ENCODE data around the gene FAM98A.

The FAM98A gene

DNA sequence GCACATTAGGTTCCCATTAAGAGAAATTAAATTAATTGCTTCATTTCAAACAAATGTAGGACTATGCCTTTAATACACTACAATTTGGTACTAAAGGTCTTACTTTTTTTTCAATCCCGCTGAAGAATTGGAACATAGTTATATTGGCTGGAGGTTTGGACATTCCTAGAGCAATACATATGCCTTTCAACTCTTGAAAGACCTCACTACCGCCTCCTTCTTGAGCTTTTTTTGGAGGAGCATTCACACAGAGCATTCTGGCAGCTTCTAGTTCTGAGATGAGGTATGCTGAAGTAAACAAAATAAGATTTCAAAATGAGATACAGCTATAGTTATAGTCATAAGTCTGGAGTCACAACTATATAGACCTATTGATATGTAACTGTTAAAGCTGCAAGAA lies 10.9 kb downstream of the FAM98A start:
- Mint-ChIP-seq H3K9me3 (no peaks in the 10 kb centered on the region), H3K27me3 (no peaks in the 10 kb centered on the region), H3K27ac (ENCODE audit: low read depth) (no peak overlapping the region), H3K4me1 (peaks cover 4% of the 10 kb centered on the region), H3K4me3 (no peak overlapping the region), H3K36me3 (ENCODE audit: insufficient read depth) (peaks cover 45% of the 10 kb centered on the region)
- DNase-seq (ENCODE audit: low spot score in 2 of 2) (no peak), ATAC-seq (replicated peaks; ENCODE audit: extremely low read depth, poor library complexity, severe bottlenecking) (no peak)

DNA sequence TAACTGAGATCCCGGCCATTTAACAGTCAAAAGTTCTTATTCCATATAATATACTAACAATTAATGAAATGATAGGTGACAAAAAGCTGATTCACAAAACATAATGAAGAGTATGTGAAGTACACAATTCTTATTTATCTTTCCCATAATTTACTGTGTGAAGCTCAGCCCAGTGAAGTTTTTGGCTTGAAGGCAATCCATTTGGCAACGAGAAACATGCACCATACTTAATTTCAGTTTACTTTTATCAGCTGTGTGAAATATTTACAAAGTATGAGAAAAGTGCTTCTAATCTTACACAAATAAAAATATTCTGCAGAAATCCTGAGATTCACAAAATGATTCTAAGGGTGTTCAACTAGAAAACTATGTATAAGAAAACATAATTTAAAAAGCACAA lies 12.3 kb downstream of the FAM98A start:
- H3K27me3 Mint-ChIP-seq = no peaks in the 10 kb centered on the region
- no peaks in the 10 kb centered on the region for H3K9me3 Mint-ChIP-seq
- no peak for DNase-seq (ENCODE audit: low spot score in 2 of 2)
- no peak overlapping the region for H3K27ac Mint-ChIP-seq (ENCODE audit: low read depth)
- peaks cover 36% of the 10 kb centered on the region for H3K36me3 Mint-ChIP-seq (ENCODE audit: insufficient read depth)
- H3K4me1 Mint-ChIP-seq = peaks cover 4% of the 10 kb centered on the region
- no peak overlapping the region for H3K4me3 Mint-ChIP-seq
- ATAC-seq (replicated peaks; ENCODE audit: extremely low read depth, poor library complexity, severe bottlenecking) = no peak

DNA sequence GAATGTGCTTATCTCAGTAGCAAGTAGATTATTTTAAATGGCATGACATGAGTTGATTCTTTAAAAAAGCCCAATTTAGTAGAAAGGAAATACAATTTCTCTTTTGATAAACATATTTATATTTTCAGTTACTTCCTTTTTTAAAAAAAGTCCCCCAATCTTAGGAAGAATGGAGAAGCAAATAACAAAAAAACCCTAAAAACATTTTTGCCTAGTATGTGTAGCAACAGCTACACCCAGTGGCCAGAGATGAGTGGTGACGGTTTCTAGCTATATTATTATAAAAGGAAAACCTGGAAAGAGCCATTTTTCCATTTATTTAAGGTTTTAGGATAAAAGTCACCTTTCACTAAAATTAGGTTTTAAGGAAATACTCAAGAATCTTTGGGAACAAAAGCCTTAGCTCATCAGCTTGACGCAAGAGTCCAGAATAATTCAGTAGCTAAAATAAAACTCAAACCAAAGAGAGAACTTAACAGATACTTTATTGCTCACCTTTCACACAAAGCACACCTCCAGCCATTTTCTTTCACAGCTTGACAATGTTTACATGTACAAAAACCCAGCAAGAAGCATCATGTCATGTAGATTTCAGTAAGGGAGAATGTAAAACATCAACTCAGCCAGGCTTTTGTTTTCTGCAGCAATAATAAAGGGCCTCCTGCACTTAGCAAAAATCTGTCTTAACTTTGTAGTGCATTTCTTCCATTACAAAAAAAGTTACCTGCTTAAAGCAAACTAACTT lies 15.7 kb downstream of the FAM98A start:
- Mint-ChIP-seq H3K27me3 (no peaks in the 10 kb centered on the region), H3K4me1 (no peaks in the 10 kb centered on the region), H3K9me3 (no peaks in the 10 kb centered on the region), H3K36me3 (ENCODE audit: insufficient read depth) (peaks cover 23% of the 10 kb centered on the region), H3K4me3 (no peak overlapping the region), H3K27ac (ENCODE audit: low read depth) (no peak overlapping the region)
- ATAC-seq (replicated peaks; ENCODE audit: extremely low read depth, poor library complexity, severe bottlenecking) = no peak
- DNase-seq (ENCODE audit: low spot score in 2 of 2) = no peak

DNA sequence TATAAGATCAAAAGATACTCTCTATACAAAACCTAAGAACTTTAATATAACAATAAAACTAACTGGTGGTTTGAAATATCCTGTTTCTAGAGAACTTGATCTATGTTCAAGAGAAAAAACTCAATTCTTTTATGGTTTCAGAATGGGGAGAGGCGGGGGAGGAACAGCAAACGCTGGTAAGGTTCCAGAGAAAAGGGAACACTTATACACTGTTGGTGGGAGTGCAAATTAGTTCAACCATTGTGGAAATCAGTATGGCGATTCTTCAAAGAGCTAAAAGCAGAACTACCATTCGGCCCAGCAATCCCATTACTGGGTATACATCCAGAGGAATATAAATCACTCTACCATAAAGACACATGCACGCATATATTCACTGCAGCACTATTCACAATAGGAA lies 17.2 kb downstream of the FAM98A start:
- Mint-ChIP-seq H3K27me3 (no peaks in the 10 kb centered on the region), H3K4me3 (no peak overlapping the region), H3K9me3 (no peaks in the 10 kb centered on the region), H3K4me1 (no peaks in the 10 kb centered on the region), H3K36me3 (ENCODE audit: insufficient read depth) (peaks cover 18% of the 10 kb centered on the region), H3K27ac (ENCODE audit: low read depth) (no peak overlapping the region)
- DNase-seq (ENCODE audit: low spot score in 2 of 2) (no peak), ATAC-seq (replicated peaks; ENCODE audit: extremely low read depth, poor library complexity, severe bottlenecking) (no peak)

DNA sequence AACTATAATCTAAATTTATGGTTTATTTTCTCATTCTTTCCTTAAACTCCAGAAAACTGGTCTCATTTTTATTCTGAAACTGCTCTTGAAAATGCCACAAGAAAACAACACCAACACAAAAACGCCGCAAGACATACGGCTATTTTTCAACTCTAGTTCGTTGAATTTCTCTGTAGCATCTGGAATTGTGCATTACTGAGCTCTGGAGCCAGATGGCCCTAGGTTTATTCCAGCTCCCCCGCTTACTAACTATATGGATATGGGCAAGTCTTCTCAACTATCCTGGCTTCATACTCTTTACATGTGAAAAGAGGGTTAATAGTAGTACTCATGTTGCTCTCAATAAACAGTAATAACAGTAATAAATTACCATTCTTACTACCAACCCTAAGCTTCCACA lies 19.9 kb downstream of the FAM98A start:
- Mint-ChIP-seq H3K9me3 (no peaks in the 10 kb centered on the region), H3K4me1 (no peaks in the 10 kb centered on the region)
- ATAC-seq (replicated peaks; ENCODE audit: extremely low read depth, poor library complexity, severe bottlenecking) = no peak

DNA sequence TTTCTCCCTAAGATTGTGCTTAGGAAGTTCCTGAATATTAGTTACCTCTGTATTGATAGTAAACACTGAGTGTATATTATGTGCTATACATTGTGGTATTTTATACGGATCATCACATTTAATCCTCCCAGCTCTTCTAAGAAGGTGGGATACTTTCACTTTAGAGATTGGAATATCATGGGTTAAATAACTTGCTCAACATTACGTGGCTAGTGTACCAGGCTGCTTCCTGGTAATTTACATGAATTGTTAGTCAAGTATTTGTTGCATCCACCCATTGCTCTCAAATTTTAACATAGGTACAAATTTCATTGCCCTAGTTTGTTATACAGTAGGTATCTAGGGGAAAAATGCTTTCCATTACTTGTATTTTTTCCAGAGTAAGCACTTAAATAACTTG lies 21.4 kb downstream of the FAM98A start:
- H3K36me3 Mint-ChIP-seq (ENCODE audit: insufficient read depth) = no peaks in the 10 kb centered on the region
- no peak overlapping the region for H3K4me3 Mint-ChIP-seq
- ATAC-seq (replicated peaks; ENCODE audit: extremely low read depth, poor library complexity, severe bottlenecking) (no peak), DNase-seq (ENCODE audit: low spot score in 2 of 2) (no peak)
- no peaks in the 10 kb centered on the region for H3K4me1 Mint-ChIP-seq
- H3K9me3 Mint-ChIP-seq = no peaks in the 10 kb centered on the region
- no peaks in the 10 kb centered on the region for H3K27me3 Mint-ChIP-seq
- H3K27ac Mint-ChIP-seq (ENCODE audit: low read depth) = no peak overlapping the region

More for the DNA sequence above, 19.9 kb downstream of the FAM98A start:
- Mint-ChIP-seq H3K27ac (ENCODE audit: low read depth) (no peak overlapping the region), H3K36me3 (ENCODE audit: insufficient read depth) (peaks cover 2% of the 10 kb centered on the region), H3K27me3 (no peaks in the 10 kb centered on the region), H3K4me3 (no peak overlapping the region)
- no peak for DNase-seq (ENCODE audit: low spot score in 2 of 2)

DNA sequence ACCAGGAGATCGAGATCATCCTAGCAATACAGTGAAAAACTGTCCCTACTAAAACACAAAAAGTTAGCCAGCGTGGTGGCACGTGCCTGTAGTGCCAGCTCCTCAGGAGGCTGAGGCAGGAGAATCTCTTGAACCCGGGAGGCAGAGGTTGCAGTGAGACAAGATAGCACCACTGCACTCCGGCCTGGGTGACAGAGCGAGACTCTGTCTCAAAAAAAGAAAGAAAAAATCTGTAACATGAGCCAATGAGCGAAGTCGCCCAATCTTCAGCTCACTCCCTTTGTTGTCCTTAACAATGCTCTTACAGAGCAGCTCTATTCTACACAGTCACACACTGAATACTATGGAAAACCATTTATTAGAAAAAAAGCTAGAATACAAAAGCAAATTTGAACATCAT lies 22.0 kb downstream of the FAM98A start:
- Mint-ChIP-seq H3K27ac (ENCODE audit: low read depth) (no peak overlapping the region), H3K27me3 (no peaks in the 10 kb centered on the region), H3K9me3 (no peaks in the 10 kb centered on the region), H3K4me3 (no peak overlapping the region), H3K4me1 (no peaks in the 10 kb centered on the region), H3K36me3 (ENCODE audit: insufficient read depth) (no peaks in the 10 kb centered on the region)
- ATAC-seq (replicated peaks; ENCODE audit: extremely low read depth, poor library complexity, severe bottlenecking) = no peak
- DNase-seq (ENCODE audit: low spot score in 2 of 2) = no peak

DNA sequence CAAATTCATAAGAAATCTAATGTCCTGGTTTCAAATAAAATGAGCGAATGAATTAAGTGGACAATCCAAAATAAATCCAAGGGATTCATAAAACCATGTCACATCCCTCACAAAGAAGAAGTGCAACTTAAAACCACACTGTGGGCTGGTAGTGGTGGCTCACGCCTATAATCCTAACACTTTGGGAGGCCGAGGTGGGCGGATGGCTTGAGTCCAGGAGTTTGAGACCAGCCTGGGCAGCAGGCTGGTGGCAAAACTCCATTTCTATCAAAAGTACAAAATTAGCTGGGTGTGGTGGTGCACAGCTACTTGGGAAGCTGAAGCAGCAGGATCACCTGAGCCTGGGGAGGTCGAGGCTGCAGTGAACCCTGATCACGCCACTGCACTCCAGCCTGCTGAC lies 25.4 kb downstream of the FAM98A start:
- no peak for DNase-seq (ENCODE audit: low spot score in 2 of 2)
- Mint-ChIP-seq H3K27ac (ENCODE audit: low read depth) (no peak overlapping the region), H3K27me3 (no peaks in the 10 kb centered on the region), H3K4me3 (no peak overlapping the region), H3K9me3 (no peaks in the 10 kb centered on the region), H3K4me1 (no peaks in the 10 kb centered on the region), H3K36me3 (ENCODE audit: insufficient read depth) (no peaks in the 10 kb centered on the region)
- no peak for ATAC-seq (replicated peaks; ENCODE audit: extremely low read depth, poor library complexity, severe bottlenecking)

DNA sequence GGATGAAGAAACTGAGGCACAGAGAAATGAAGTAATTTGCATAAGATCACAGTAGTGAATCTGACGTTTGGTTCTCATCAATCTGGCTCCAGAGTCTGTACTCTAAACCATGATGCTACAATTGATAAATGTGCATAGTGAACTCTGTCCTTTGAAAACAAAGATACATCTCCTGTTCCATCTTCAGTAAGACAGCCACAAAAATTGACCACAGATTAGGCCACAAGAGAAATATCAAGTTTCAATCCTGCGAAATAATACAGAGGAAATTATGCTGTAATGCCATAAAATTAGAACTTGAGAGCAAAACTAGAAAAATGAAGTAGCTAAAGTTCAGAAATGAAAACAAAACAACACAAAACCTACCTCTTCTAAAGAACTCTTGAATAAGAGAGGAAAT lies 28.4 kb downstream of the FAM98A start:
- Mint-ChIP-seq H3K27me3 (no peaks in the 10 kb centered on the region), H3K36me3 (ENCODE audit: insufficient read depth) (peaks cover 1% of the 10 kb centered on the region), H3K9me3 (no peaks in the 10 kb centered on the region), H3K27ac (ENCODE audit: low read depth) (no peak overlapping the region), H3K4me1 (no peaks in the 10 kb centered on the region), H3K4me3 (no peak overlapping the region)
- ATAC-seq (replicated peaks; ENCODE audit: extremely low read depth, poor library complexity, severe bottlenecking) (no peak), DNase-seq (ENCODE audit: low spot score in 2 of 2) (no peak)

DNA sequence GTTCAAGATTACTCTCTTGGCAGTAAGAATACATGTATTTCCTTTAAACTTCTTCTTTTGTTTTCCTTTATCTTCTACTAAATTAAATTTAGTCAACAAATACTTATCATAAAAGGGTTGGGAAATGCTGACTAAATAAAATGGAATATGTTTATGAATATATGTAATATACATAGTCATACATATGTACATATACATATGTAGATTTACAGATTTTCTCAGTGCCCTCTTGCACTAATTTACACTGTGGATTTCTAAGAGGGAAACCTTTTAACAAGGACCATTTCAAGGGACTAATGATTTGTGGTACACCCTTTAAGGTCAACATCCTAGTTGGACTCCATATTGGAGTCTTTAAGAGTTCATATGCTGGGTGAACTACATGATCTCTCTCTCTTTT lies 37.2 kb downstream of the FAM98A start:
- no peaks in the 10 kb centered on the region for H3K27me3 Mint-ChIP-seq
- no peak for DNase-seq (ENCODE audit: low spot score in 2 of 2)
- no peak for ATAC-seq (replicated peaks; ENCODE audit: extremely low read depth, poor library complexity, severe bottlenecking)
- H3K27ac Mint-ChIP-seq (ENCODE audit: low read depth) = no peak overlapping the region
- H3K9me3 Mint-ChIP-seq = no peaks in the 10 kb centered on the region
- H3K36me3 Mint-ChIP-seq (ENCODE audit: insufficient read depth) = peaks cover 1% of the 10 kb centered on the region
- H3K4me1 Mint-ChIP-seq = no peaks in the 10 kb centered on the region
- H3K4me3 Mint-ChIP-seq = no peak overlapping the region

DNA sequence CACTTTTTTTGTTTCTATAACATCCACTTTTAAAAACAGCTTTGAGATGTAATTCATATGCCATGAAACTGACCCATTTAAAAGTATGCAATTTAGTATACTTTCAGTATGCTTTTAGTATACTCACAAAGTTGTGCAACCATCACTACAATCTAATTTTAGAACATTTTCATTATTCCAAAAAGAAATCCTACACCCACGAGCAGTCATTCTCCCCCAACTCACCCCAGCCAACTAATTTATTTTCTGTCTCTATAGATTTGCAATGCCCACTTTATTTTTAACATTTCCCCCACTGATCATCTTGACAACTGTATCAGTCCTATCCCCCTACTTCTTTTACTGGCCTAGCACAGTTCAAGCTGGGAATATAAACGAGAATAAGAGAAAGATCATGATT lies 39.1 kb downstream of the FAM98A start:
- Mint-ChIP-seq H3K27ac (ENCODE audit: low read depth) (no peak overlapping the region), H3K4me1 (no peaks in the 10 kb centered on the region), H3K27me3 (no peaks in the 10 kb centered on the region), H3K36me3 (ENCODE audit: insufficient read depth) (peaks cover 1% of the 10 kb centered on the region), H3K4me3 (no peak overlapping the region), H3K9me3 (no peaks in the 10 kb centered on the region)
- ATAC-seq (replicated peaks; ENCODE audit: extremely low read depth, poor library complexity, severe bottlenecking) (no peak), DNase-seq (ENCODE audit: low spot score in 2 of 2) (no peak)

DNA sequence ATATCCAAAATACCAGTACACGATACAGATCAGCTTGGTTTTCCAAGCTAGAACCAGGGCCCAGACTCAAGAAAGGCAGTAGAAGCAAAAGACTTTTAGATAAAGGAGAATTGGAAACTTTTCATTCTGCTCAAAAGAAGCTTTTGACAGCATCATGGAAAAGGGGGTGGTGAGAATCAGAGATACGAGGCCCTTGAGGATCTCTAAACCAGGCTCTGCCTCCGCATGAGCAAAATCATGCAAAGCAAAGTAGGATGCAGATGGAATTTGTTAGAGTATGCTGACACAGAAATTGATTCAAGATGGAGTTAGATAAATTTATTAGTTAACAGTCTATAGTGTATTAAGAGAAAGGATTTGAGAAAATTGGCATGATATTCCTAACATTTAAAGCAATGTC lies 39.8 kb downstream of the FAM98A start:
- no peak overlapping the region for H3K4me3 Mint-ChIP-seq
- peaks cover 1% of the 10 kb centered on the region for H3K36me3 Mint-ChIP-seq (ENCODE audit: insufficient read depth)
- no peaks in the 10 kb centered on the region for H3K27me3 Mint-ChIP-seq
- H3K27ac Mint-ChIP-seq (ENCODE audit: low read depth) = no peak overlapping the region
- ATAC-seq (replicated peaks; ENCODE audit: extremely low read depth, poor library complexity, severe bottlenecking) = no peak
- H3K9me3 Mint-ChIP-seq = no peaks in the 10 kb centered on the region
- H3K4me1 Mint-ChIP-seq = no peaks in the 10 kb centered on the region
- DNase-seq (ENCODE audit: low spot score in 2 of 2) = no peak

DNA sequence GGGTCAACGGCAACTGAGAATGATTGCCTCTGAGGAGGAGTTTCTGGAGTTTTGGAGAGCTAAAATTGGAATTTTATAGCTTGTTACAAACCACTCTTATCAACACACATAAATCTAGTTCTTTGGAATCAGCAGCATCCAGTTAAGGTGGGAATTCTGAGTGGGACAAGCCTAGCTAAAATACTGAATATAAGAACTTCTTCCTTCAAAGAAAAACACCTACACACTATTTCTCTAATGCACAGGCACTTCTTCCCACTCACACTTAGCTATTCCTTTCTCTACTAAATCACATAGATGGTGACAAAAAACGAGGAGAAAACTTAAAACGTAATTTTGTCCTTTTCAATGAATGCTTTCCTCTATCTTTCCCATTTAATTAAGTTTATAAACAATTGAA lies 43.4 kb downstream of the FAM98A start:
- Mint-ChIP-seq H3K36me3 (ENCODE audit: insufficient read depth) (no peaks in the 10 kb centered on the region), H3K9me3 (no peaks in the 10 kb centered on the region), H3K4me3 (no peak overlapping the region), H3K4me1 (no peaks in the 10 kb centered on the region), H3K27ac (ENCODE audit: low read depth) (no peak overlapping the region), H3K27me3 (no peaks in the 10 kb centered on the region)
- DNase-seq (ENCODE audit: low spot score in 2 of 2) (no peak), ATAC-seq (replicated peaks; ENCODE audit: extremely low read depth, poor library complexity, severe bottlenecking) (no peak)
